Right cardiac atrium (tissue), 5 donors: ENCODE measurements around the gene PPAT. TPM values are rescaled to one million over a fixed set of nuclear protein-coding genes. Genes with fewer than 3 reads are reported as not detected.
"Not testable (repeated sequence)": the region's sequence is repeated elsewhere in the genome, so short reads cannot be mapped to it uniquely, and the experiment has no call there.

Experiments used
- ATAC-seq, 2 donors: fragments of 200-7000 bp; cut with Tn5 transposase; one replicate each; pipeline versions ENCODE4 v1.8.0 to v1.9.1; 2020; ENCODE audit warnings: moderate library complexity in 2 of 2, mild to moderate bottlenecking in 1 of 2
- DNase-seq, 3 donors: peaks; one replicate each; pipeline ENCODE4 v3.0.0-alpha.2; 2020
- H3K27ac ChIP-seq: one replicate; pipeline ENCODE4 v1.5.1; 2013; ENCODE audit warnings: mild to moderate bottlenecking, low read length, control low read depth, moderate library complexity
- H3K27me3 ChIP-seq: one replicate; pipeline ENCODE4 v1.6.1; 2013; ENCODE audit not compliant: control insufficient read depth, insufficient read depth
- H3K4me1 ChIP-seq: one replicate; pipeline ENCODE4 v1.6.1; 2013; ENCODE audit warnings: low read length; ENCODE audit not compliant: control insufficient read depth, insufficient read depth
- H3K4me3 ChIP-seq: one replicate; pipeline ENCODE4 v1.5.1; 2013; ENCODE audit warnings: low read length, control low read depth
- H3K9me3 ChIP-seq: one replicate; pipeline ENCODE4 v1.6.1; 2013; ENCODE audit warnings: low read length; ENCODE audit not compliant: control insufficient read depth
- WGBS: extraction: QIAGEN DNeasy Blood & Tissue Kit; methylation state at CpG from one replicate; pipeline ENCODE4 v1.1.7; 2013; 5-methylcytosine and 5-hydroxymethylcytosine counted together
- intact Hi-C, 4 donors: fragments of 100-400 bp; cut with DNase I; formaldehyde crosslinking; loops; one replicate each; pipeline versions ENCODE4 v1.11.0 to v1.14.0; 2022 to 2023
- polyA plus RNA-seq: library from polyadenylated mRNA; stranded (reverse); fragments of 200-250 nt; gene quantifications from one replicate; pipeline ENCODE4 v1.2.3, GENCODE V29; 2013
- total RNA-seq, 4 donors: library from RNA; stranded (reverse); fragmentation: NEBNext Ultra II Directional; extraction: Animal tissue kit (Norgen Biotek cat#: 25700); gene quantifications; one replicate each; pipeline ENCODE4 v1.2.1, GENCODE V29; 2021
- donor health status: healthy with polysubstance abuse.
- donor health status: DM: no; HTN: yes; CAD: no.
- donor health status: DM: no; HTN: no; CAD: no.
- donor health status: DM: no; HTN: yes; CAD: no; lungs with severe emphysema.
- donor health status: DM: yes; HTN: yes; CAD: no.

PPAT gene
- total and polyA plus RNA-seq, 5 donors: 1.2 to 4.8 (median 4.2) TPM

DNA sequence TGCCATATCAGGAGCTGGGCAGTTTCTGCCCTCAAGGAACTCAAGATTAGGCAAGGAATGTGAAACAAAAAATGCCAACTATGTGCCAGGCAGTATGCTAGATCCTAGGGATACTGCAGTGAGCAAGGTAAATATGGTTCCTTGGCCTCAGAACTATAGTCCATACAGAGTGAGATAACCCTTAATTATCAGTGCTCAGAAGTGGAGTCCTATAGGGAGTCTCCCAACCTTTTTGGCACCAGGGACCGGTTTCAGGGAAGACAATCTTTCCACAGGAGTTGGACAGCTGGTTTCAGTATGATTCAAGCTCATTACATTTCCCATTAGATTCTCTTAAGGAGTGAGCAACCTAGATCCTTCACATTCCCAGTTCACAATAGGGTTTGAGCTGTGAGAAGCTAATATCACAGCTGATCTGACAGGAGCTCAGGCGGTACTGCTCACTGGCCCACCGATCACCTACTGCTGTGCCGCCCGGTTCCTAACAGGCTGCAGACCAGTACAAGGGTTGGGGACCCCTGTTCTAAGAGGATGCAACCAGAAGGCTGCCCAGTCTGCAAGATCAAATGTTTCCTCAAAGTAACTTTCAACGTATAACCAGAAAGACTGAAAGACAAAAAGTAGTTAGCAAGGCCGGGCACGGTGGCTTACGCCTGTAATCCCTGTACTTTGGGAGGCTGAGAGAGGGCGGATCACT lies 30.3 kb upstream of the PPAT start:
- Histone ChIP-seq H3K27ac (no peak overlapping the region), H3K4me3 (peak overlapping the region; percentile 84), H3K9me3 (no peaks in the 10 kb centered on the region), H3K4me1 (peaks cover 9% of the 10 kb centered on the region), H3K27me3 (no peaks in the 10 kb centered on the region)
- DNase-seq (no peak), ATAC-seq (no peak)
- WGBS: 70% methylated on average over 10 of the region's 10 CpGs
- intact Hi-C loops: no loop called here

- 75% methylated on average over 3 of the region's 3 CpGs for WGBS
Measured at GRCh38 chr4:56464581-56464980, 29.2 kb upstream of the PPAT start.

GRCh38 chr4:56463711-56464110 lies 28.3 kb upstream of the PPAT start:
- WGBS: 92% methylated on average over 5 of the region's 5 CpGs
- no peak overlapping the region for H3K27ac ChIP-seq
- H3K9me3 ChIP-seq: no peaks in the 10 kb centered on the region
- DNase-seq: no peak
- H3K4me1 ChIP-seq: peaks cover 9% of the 10 kb centered on the region
- no peak overlapping the region for H3K4me3 ChIP-seq
- no peak for ATAC-seq
- intact Hi-C loops: no loop called here
- H3K27me3 ChIP-seq: no peaks in the 10 kb centered on the region

More at GRCh38 chr4:56464581-56464980, 29.2 kb upstream of the PPAT start:
- intact Hi-C loops: no loop called here
- DNase-seq (no peak), ATAC-seq (no peak)
- no peak overlapping the region for H3K4me3 ChIP-seq
- no peaks in the 10 kb centered on the region for H3K9me3 ChIP-seq
- H3K4me1 ChIP-seq: peaks cover 9% of the 10 kb centered on the region
- no peaks in the 10 kb centered on the region for H3K27me3 ChIP-seq
- no peak overlapping the region for H3K27ac ChIP-seq

DNA sequence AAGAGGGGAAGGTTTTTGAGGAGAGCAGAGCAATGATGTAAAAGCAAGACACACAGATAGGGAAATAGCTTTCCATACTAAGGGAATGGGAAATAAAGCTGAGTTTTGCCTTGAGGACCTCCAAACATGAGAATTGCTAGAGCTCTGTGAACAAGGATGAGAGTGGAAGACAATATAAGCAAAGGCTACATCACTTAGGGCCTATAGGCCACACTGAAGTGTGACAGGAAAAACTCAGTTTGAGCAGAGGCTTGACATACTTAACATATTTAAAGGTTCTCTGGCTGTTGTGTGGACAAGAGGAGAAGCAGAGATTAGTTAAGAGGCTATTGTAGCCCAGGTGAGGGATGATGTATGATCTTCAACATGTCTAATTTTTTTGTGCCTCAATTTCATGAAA lies 26.7 kb upstream of the PPAT start:
- no peaks in the 10 kb centered on the region for H3K27me3 ChIP-seq
- H3K4me3 ChIP-seq: no peak overlapping the region
- intact Hi-C loops: no loop called here
- no peak overlapping the region for H3K27ac ChIP-seq
- no peaks in the 10 kb centered on the region for H3K9me3 ChIP-seq
- ATAC-seq (no peak), DNase-seq (no peak)
- peaks cover 9% of the 10 kb centered on the region for H3K4me1 ChIP-seq

GRCh38 chr4:56460085-56460484 lies 24.7 kb upstream of the PPAT start:
- H3K27me3 ChIP-seq: no peaks in the 10 kb centered on the region
- DNase-seq (no peak), ATAC-seq (no peak)
- H3K27ac ChIP-seq: no peak overlapping the region
- intact Hi-C loops: no loop called here
- peaks cover 6% of the 10 kb centered on the region for H3K4me1 ChIP-seq
- WGBS: 71% methylated on average over 3 of the region's 3 CpGs
- H3K9me3 ChIP-seq: no peaks in the 10 kb centered on the region
- no peak overlapping the region for H3K4me3 ChIP-seq

- ATAC-seq: no peak
- DNase-seq: no peak
- H3K9me3 ChIP-seq: no peaks in the 10 kb centered on the region
- intact Hi-C loops: no loop called here
- no peaks in the 10 kb centered on the region for H3K4me1 ChIP-seq
- 98% methylated on average over 1 of the region's 1 CpG for WGBS
- H3K27ac ChIP-seq: no peak overlapping the region
- no peak overlapping the region for H3K4me3 ChIP-seq
- H3K27me3 ChIP-seq: no peaks in the 10 kb centered on the region
Measured at GRCh38 chr4:56450342-56450741, 14.9 kb upstream of the PPAT start.

DNA sequence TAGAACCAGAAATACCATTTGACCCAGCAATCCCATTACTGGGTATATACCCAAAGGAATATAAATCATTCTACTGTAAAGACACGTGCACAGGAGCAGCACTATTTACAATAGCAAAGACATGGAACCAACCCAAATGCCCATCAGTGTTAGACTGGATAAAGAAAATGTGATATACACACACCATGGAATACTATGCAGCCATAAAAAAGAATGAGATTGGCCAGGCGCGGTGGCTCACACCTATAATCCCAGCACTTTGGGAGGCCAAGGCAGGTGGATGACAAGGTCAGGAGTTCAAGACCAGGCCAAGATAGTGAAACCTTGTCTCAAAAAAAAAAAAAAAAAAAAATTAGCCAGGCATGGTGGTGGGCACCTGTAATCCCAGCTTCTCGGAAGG lies 14.1 kb upstream of the PPAT start:
- DNase-seq, H3K27ac ChIP-seq, H3K4me1 ChIP-seq, H3K9me3 ChIP-seq, intact Hi-C loops, H3K4me3 ChIP-seq, H3K27me3 ChIP-seq, ATAC-seq: not testable (repeated sequence)
- 99% methylated on average over 4 of the region's 4 CpGs for WGBS

DNA sequence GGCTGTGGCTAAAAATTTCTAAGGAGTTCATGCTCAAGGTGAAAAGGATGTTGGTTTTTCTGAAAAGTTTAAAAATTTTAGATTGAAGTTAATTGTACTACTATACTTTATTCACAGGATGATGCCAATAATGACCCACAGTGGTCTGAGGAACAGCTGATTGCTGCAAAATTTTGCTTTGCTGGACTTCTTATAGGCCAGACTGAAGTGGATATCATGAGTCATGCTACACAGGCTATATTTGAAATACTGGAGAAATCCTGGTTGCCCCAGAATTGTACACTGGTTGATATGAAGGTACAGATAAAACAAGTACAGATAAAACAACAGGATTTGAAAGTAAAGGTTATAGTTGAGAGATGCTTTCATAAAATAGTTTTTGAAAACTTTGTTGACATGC lies 12.9 kb upstream of the PPAT start:
- Histone ChIP-seq H3K27ac (no peak overlapping the region), H3K27me3 (no peaks in the 10 kb centered on the region), H3K9me3 (no peaks in the 10 kb centered on the region), H3K4me1 (no peaks in the 10 kb centered on the region), H3K4me3 (no peak overlapping the region)
- no peak for DNase-seq
- intact Hi-C loops: no loop called here
- no peak for ATAC-seq

DNA sequence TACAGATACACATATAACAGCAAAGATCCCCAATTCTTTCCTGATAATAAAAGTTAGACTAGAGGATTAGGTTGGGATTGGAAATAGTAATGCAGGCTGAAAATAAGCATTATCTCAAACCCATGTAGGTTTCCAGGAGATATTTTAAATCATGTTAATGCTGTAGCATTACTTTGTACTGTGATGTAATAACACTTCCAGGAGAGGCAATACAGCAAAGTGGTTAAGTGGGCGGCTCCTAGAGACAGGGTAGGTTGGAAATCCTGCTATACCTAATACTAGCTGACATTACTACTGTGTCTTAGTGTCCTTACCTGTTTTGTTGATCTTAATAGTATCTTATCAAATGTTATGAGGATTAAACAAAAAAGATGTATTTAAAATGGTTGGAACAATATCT lies 10.3 kb upstream of the PPAT start:
- H3K27me3 ChIP-seq: no peaks in the 10 kb centered on the region
- 91% methylated on average over 1 of the region's 1 CpG for WGBS
- H3K27ac ChIP-seq: no peak overlapping the region
- H3K4me3 ChIP-seq: no peak overlapping the region
- no peaks in the 10 kb centered on the region for H3K4me1 ChIP-seq
- H3K9me3 ChIP-seq: no peaks in the 10 kb centered on the region
- intact Hi-C loops: no loop called here
- ATAC-seq (no peak), DNase-seq (no peak)

GRCh38 chr4:56444719-56445118 lies 9.3 kb upstream of the PPAT start:
- no peak for DNase-seq
- Histone ChIP-seq H3K4me3 (no peak overlapping the region), H3K27ac (no peak overlapping the region), H3K27me3 (no peaks in the 10 kb centered on the region), H3K9me3 (no peaks in the 10 kb centered on the region), H3K4me1 (no peaks in the 10 kb centered on the region)
- intact Hi-C loops: no loop called here
- WGBS: 94% methylated on average over 2 of the region's 2 CpGs
- ATAC-seq: no peak

GRCh38 chr4:56440983-56441382 lies 5.6 kb upstream of the PPAT start:
- intact Hi-C loops: no loop called here
- no peak for ATAC-seq
- H3K4me1 ChIP-seq: no peaks in the 10 kb centered on the region
- no peak overlapping the region for H3K27ac ChIP-seq
- no peaks in the 10 kb centered on the region for H3K9me3 ChIP-seq
- no peak overlapping the region for H3K4me3 ChIP-seq
- 91% methylated on average over 1 of the region's 1 CpG for WGBS
- no peaks in the 10 kb centered on the region for H3K27me3 ChIP-seq
- DNase-seq: no peak

DNA sequence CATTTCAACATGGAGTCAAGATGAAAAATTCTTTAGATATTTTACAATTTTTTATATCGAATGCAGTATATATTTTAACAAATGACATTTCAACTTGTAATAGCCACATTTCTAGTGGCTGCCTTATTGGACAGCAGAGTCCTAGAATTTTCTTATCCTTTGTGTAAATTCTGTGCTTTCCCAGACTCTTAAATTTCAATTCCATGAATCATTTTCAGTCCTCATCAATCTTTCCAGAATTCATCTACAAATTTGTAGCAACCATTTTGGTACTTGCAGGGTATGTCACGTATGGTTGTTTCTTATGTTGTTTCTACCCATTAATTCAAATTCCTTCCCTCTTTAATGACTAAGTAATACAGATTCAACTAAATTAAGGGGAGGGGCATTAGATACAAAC lies 3.4 kb upstream of the PPAT start:
- no peaks in the 10 kb centered on the region for H3K9me3 ChIP-seq
- WGBS: 94% methylated on average over 2 of the region's 2 CpGs
- intact Hi-C loops: no loop called here

More for the DNA sequence above, 3.4 kb upstream of the PPAT start:
- Histone ChIP-seq H3K4me1 (no peaks in the 10 kb centered on the region), H3K27ac (no peak overlapping the region), H3K4me3 (no peak overlapping the region), H3K27me3 (no peaks in the 10 kb centered on the region)
- ATAC-seq: no peak
- DNase-seq: no peak
